Measurements from ENCODE around the gene MICALL2.

- TF ChIP-seq, protein P1, sequence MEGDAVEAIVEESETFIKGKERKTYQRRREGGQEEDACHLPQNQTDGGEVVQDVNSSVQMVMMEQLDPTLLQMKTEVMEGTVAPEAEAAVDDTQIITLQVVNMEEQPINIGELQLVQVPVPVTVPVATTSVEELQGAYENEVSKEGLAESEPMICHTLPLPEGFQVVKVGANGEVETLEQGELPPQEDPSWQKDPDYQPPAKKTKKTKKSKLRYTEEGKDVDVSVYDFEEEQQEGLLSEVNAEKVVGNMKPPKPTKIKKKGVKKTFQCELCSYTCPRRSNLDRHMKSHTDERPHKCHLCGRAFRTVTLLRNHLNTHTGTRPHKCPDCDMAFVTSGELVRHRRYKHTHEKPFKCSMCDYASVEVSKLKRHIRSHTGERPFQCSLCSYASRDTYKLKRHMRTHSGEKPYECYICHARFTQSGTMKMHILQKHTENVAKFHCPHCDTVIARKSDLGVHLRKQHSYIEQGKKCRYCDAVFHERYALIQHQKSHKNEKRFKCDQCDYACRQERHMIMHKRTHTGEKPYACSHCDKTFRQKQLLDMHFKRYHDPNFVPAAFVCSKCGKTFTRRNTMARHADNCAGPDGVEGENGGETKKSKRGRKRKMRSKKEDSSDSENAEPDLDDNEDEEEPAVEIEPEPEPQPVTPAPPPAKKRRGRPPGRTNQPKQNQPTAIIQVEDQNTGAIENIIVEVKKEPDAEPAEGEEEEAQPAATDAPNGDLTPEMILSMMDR (IDR thresholded peaks at IDR 0.05): no peak
- no peak for TF ChIP-seq POLR2A (IDR thresholded peaks at IDR 0.05)
These were observed 4.5 kb upstream of the MICALL2 start for GRCh38 chr7:1463676-1464223.

Measured in body of pancreas (tissue), 4 donors.